CD4-positive, alpha-beta T cell treated with Interleukin-21 for 1 hour (primary cell): ENCODE data around the gene CNTNAP3.
"Not testable (repeated sequence)": the region's sequence is repeated elsewhere in the genome, so short reads cannot be mapped to it uniquely, and the experiment has no call there.

Experiments used
- DNase-seq: peaks from one replicate; pipeline ENCODE4 v3.0.0-alpha.2; 2020

Gene CNTNAP3

GRCh38 chr9:39062966-39063365 is 225.0 kb downstream of the CNTNAP3 start:
- DNase-seq = not testable (repeated sequence)

GRCh38 chr9:39054453-39054852 is 233.5 kb downstream of the CNTNAP3 start:
- DNase-seq = not testable (repeated sequence)

GRCh38 chr9:39046833-39047232 is 241.1 kb downstream of the CNTNAP3 start:
- not testable (repeated sequence) for DNase-seq

- not testable (repeated sequence) for DNase-seq
Observed at GRCh38 chr9:39042352-39042803, 245.6 kb downstream of the CNTNAP3 start.

GRCh38 chr9:39041774-39042173 is 246.2 kb downstream of the CNTNAP3 start:
- not testable (repeated sequence) for DNase-seq

- not testable (repeated sequence) for DNase-seq
Observed at GRCh38 chr9:39039148-39039547, 248.8 kb downstream of the CNTNAP3 start.

GRCh38 chr9:39038221-39038620 is 249.7 kb downstream of the CNTNAP3 start:
- DNase-seq = not testable (repeated sequence)

GRCh38 chr9:39033849-39034248 is 254.1 kb downstream of the CNTNAP3 start:
- not testable (repeated sequence) for DNase-seq

GRCh38 chr9:39030204-39031019 is 257.6 kb downstream of the CNTNAP3 start:
- not testable (repeated sequence) for DNase-seq

GRCh38 chr9:39028855-39029254 is 259.1 kb downstream of the CNTNAP3 start:
- DNase-seq = not testable (repeated sequence)

- not testable (repeated sequence) for DNase-seq
Observed at GRCh38 chr9:39028168-39028567, 259.8 kb downstream of the CNTNAP3 start.

- not testable (repeated sequence) for DNase-seq
Observed at GRCh38 chr9:39025911-39026588, 261.9 kb downstream of the CNTNAP3 start.
